MCF 10A (cell line): ENCODE data around the gene SLC9A8. TPM values are rescaled to one million over a fixed set of nuclear protein-coding genes. Genes with fewer than 3 reads are reported as not detected.

Source experiments
- BruUV-seq: library from RNA; stranded (reverse); fragments of 400-500 nt; replicated peaks from 2 replicates; lab custom pipeline; 2021; lab: Mats Ljungman, UMichigan
- CTCF ChIA-PET: fragments of 300-600 bp; sonication (Branson Sonifier 250); formaldehyde crosslinking; extraction: SDS; loops from one replicate; lab custom pipeline; 2021; ENCODE audit warnings: antibody characterized with exemption, inconsistent platforms; lab: Yijun Ruan, JAX
- POLR2A ChIA-PET: fragments of 300-600, 350-650 bp; sonication (Branson Sonifier 250); formaldehyde crosslinking; extraction: SDS; loops from one replicate; lab custom pipeline; 2020; ENCODE audit warnings: antibody characterized with exemption, inconsistent platforms; lab: Yijun Ruan, JAX
- DNase-seq: peaks from one replicate; pipeline ENCODE4 v3.0.0-alpha.2; 2018; ENCODE audit not compliant: unreplicated experiment
- H3K27ac Mint-ChIP-seq: one replicate; pipeline ENCODE4 v1.8.0; 2022; ENCODE audit warnings: mild to moderate bottlenecking, low read depth, mixed read lengths; ENCODE audit not compliant: unreplicated experiment
- H3K27me3 Mint-ChIP-seq: one replicate; pipeline ENCODE4 v1.8.0; 2022; ENCODE audit warnings: mixed read lengths; ENCODE audit not compliant: insufficient read depth, unreplicated experiment
- H3K36me3 Mint-ChIP-seq: one replicate; pipeline ENCODE4 v1.8.0; 2022; ENCODE audit warnings: mild to moderate bottlenecking, moderate library complexity, mixed read lengths; ENCODE audit not compliant: insufficient read depth, unreplicated experiment
- H3K4me1 Mint-ChIP-seq: one replicate; pipeline ENCODE4 v1.8.0; 2022; ENCODE audit warnings: mixed read lengths; ENCODE audit not compliant: insufficient read depth, unreplicated experiment
- H3K4me3 Mint-ChIP-seq: one replicate; pipeline ENCODE4 v1.8.0; 2022; ENCODE audit warnings: mild to moderate bottlenecking, moderate library complexity, mixed read lengths; ENCODE audit not compliant: unreplicated experiment
- H3K9me3 Mint-ChIP-seq: one replicate; pipeline ENCODE4 v1.8.0; 2022; ENCODE audit warnings: mixed read lengths; ENCODE audit not compliant: unreplicated experiment
- intact Hi-C: fragments of 100-400 bp; cut with micrococcal nuclease; formaldehyde crosslinking; loops from 2 replicates; pipeline ENCODE4 v1.14.1; 2022
- total RNA-seq: library from RNA; stranded (reverse); gene quantifications from 2 replicates; pipeline ENCODE4 v1.2.3, GENCODE V29; 2022
- TF ChIP-seq, protein P1 (sequence below): fragments of 200-600 bp; IDR thresholded peaks from one replicate; pipeline ENCODE4 v1.8.0; 2022; ENCODE audit warnings: antibody characterized with exemption, mild to moderate bottlenecking; ENCODE audit not compliant: unreplicated experiment

SLC9A8 gene
- total RNA-seq, 1 experiment from 2014 or later = 14.6 TPM

DNA sequence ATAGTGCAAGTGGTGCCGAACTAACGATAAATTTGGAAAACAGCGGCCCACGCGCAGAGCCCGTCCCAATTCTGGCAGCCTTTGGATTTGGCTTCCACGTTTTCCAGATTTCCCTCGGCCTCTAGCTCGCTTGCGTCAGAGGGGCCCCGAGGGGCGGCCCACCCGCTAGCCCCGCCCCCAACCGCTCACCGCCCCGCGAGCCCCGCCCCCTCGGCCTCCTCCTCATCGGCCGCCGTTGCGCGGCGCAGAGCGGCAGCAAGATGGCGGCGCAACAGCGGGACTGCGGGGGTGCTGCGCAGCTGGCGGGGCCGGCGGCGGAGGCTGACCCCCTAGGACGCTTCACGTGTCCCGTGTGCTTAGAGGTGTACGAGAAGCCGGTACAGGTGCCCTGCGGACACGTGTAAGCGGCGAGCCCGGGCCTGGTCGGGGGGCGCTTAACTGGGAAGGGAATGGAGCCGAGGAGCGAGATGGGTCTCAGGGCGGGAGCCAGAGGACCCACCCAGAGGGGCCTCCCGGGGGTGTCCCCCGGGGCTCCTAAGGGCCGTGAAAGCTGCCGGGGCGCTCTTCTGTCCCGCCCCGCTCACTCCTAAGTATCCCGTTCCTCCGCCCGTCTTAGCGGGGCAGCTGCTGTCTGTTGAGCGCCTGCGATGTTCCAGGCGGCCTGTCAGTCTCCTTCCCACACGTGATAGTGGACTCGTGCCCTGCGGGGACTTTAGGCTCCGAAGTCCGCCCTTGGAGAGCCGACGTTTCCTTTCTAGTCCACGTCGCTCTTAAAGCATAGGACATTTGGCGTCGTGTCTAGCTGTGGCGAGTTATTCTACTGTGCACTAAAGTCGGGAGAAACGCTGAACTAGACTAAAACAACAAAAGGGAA, 123.8 kb downstream of the SLC9A8 start, which contains the start of gene RNF114:
Gene RNF114 (plus strand): TSS at position 245 of the 874 bp plus-strand sequence. CDS start 16 bp downstream, at position 261.
- H3K4me3 Mint-ChIP-seq = peak within 1 kb of the TSS; percentile 85
- H3K27me3 Mint-ChIP-seq = no peaks in the 10 kb centered on the region
- intact Hi-C loops = no loop called here
- H3K36me3 Mint-ChIP-seq = peaks cover 24% of the 10 kb centered on the region
- BruUV-seq = no TSS peak
- TF ChIP-seq, protein P1, sequence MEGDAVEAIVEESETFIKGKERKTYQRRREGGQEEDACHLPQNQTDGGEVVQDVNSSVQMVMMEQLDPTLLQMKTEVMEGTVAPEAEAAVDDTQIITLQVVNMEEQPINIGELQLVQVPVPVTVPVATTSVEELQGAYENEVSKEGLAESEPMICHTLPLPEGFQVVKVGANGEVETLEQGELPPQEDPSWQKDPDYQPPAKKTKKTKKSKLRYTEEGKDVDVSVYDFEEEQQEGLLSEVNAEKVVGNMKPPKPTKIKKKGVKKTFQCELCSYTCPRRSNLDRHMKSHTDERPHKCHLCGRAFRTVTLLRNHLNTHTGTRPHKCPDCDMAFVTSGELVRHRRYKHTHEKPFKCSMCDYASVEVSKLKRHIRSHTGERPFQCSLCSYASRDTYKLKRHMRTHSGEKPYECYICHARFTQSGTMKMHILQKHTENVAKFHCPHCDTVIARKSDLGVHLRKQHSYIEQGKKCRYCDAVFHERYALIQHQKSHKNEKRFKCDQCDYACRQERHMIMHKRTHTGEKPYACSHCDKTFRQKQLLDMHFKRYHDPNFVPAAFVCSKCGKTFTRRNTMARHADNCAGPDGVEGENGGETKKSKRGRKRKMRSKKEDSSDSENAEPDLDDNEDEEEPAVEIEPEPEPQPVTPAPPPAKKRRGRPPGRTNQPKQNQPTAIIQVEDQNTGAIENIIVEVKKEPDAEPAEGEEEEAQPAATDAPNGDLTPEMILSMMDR = no peak
- H3K4me1 Mint-ChIP-seq = peaks cover 23% of the 10 kb centered on the region
- DNase-seq = peak; percentile 90
- ChIA-PET CTCF (interaction anchor here (0.6 to 3.4 kb wide), 4 partner anchors 20 to 233 kb away, joined by 3 to 23 read pairs (median 8); no protein-coding TSS in a partner anchor), POLR2A (interaction anchor here (0.5 to 6.0 kb wide), 27 partner anchors 10 to 1302 kb away, joined by 3 to 146 read pairs (median 4); partner anchors contain the start of genes SLC9A8, SPATA2, UBE2V1 and ZNFX1)
- H3K27ac Mint-ChIP-seq = peak within 1 kb of the TSS; percentile 69
- H3K9me3 Mint-ChIP-seq = no peaks in the 10 kb centered on the region

DNA sequence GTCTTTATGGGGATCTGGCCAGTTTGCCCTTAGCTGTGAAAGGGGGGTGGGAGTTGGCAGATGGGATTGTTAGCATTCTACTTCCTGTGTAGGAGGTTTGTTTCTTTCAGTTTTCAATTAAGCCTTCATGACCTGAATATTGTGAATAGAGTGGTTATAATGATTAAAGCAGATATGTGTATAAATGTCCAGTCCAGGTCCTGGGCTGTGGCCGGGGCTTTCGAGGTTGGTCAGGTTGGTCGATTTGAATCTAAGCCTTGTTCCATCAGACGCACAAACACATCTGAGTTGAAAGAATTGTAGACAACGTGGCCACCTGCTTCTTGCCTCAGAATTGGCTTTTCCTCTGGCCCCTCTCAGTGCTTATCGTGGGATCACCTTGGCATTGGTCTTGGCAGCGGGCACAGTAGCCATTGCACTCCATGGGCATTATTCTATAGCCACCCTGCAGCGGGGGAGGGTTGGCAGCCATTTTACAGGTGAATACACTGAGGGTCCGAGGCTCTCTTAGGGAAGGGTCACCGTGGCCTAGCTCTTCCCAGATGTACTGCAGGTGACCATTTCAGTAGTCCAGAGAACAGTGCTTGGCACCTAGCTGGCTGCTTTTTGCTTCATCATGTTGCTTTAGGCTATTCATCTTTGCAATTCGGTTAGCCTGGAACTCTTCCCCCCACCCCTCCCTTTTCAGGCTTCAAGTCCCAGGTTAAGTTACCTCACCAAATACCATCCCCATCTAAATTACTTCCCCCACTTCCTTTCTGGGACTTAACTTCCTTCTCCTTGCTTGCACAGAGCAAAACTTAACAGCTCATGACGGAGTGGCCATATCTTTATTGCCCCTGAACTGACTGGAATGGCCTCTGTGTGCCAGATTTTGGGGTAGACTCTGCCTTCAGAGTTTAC, 124.7 kb downstream of the SLC9A8 start:
- POLR2A ChIA-PET = interaction anchor here (0.6 to 6.0 kb wide), 31 partner anchors 9 to 750 kb away, joined by 3 to 146 read pairs (median 4); partner anchors contain the start of genes SLC9A8, SPATA2, UBE2V1 and ZNFX1
- TSS peak; percentile 44 for BruUV-seq

DNA sequence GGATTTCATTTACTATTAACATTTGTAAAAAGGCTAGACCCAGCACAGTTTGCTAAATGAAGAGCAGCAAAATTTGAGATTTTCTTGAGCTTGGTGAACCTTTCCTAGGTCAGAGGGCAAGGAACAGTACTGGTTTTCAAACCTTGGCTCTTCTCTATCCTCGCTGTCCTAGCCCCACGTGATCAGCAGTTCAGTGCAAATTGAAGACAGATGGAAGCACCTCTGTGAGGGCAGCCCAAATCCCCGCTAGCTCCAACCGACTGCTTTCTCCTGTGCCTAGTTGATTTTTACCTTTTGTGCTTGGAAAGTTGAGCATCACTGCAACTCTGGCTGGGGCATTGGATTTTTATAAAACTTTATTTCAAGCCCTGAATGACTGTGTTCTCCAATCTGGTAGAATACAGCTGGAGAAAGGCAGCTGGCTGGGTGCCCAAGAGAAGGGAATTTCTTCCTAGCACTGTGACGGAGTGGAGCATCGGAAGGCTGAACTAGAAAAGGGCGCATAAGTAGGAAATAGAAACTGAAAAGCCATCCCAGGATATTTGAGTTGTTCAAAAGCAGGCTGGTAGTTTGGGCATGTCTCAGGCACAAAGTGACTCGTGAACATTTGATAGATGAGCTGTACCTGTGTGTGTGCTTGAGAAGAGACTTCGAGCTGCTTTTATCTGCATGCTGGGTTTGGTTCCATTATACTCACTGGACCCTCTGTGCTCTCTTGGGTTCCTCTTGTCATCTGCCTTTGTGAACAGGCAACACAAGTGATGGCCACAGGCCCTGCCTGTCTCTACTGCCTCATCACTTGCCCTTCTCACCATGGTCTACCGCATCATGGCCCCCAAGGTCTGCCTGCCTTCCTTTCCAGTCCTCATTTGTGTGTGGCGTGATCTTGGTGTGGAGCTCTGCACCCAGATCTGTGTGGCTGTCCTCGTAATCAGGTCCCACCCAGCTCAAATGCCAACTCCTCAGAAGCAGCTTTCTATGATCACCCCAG, 125.8 kb downstream of the SLC9A8 start:
- Mint-ChIP-seq H3K9me3 (no peaks in the 10 kb centered on the region), H3K27ac (no peak overlapping the region), H3K4me1 (peaks cover 23% of the 10 kb centered on the region), H3K27me3 (no peaks in the 10 kb centered on the region), H3K36me3 (peaks cover 44% of the 10 kb centered on the region), H3K4me3 (peak overlapping the region; percentile 85)
- no TSS peak for BruUV-seq
- intact Hi-C loops = no loop called here
- ChIA-PET CTCF (interaction anchor here (0.6 to 3.4 kb wide), 12 partner anchors 8 to 246 kb away, joined by 3 to 23 read pairs (median 4); no protein-coding TSS in a partner anchor), POLR2A (interaction anchor here (0.7 to 6.0 kb wide), 20 partner anchors 8 to 596 kb away, joined by 3 to 146 read pairs (median 4); partner anchors contain the start of gene SPATA2)
- no peak for DNase-seq
- TF ChIP-seq, protein P1 = no peak

More for the DNA sequence above, 124.7 kb downstream of the SLC9A8 start:
- Mint-ChIP-seq H3K36me3 (peaks cover 33% of the 10 kb centered on the region), H3K4me1 (peaks cover 23% of the 10 kb centered on the region), H3K27ac (peak overlapping the region; percentile 69), H3K9me3 (no peaks in the 10 kb centered on the region), H3K4me3 (peak overlapping the region; percentile 85), H3K27me3 (no peaks in the 10 kb centered on the region)
- TF ChIP-seq, protein P1 = no peak
- no peak for DNase-seq
- CTCF ChIA-PET = interaction anchor here (0.6 to 3.4 kb wide), 8 partner anchors 10 to 690 kb away, joined by 3 to 23 read pairs (median 4); no protein-coding TSS in a partner anchor
- intact Hi-C loops = no loop called here
